Measurements from ENCODE around the gene SAP30. TPM values are rescaled to one million over a fixed set of nuclear protein-coding genes. Genes with fewer than 3 reads are reported as not detected.
A peak's percentile ranks its signal among the peaks of the same experiment; 100 is the strongest.

SAP30 gene
- total RNA-seq, 1 donor from 2014 or later = 23.7 TPM

DNA sequence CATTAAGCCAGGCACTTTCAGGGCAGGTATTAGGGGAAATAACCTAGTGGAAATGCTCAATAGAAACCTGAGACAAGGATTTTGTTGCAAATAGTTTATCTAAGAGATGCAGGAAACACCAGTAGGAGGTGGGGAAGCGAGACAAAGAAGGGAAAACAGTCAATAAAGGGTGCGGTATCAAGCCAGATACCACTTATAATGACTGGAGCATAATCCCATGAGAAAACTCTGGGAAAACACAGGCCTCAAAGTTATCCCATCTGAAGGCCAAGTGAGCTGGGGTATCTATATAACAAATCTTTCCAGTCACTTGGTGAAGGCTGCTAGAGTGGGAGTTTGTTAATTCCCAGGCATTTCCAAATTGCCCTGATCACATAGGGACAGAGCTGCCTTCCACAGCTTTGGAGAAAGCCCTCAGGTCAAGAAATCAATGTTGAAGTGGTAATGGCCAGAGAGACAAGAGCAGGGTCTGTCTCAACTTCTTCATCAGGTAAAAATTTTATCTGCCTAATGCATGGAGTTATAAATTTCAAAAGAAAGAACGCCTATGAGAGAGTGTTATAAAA, 26.8 kb upstream of the SAP30 start:
- Mint-ChIP-seq H3K36me3 (ENCODE audit: insufficient read depth) (no peaks in the 10 kb centered on the region), H3K9me3 (ENCODE audit: low read depth) (no peaks in the 10 kb centered on the region), H3K27ac (peak overlapping the region; percentile 84), H3K4me3 (ENCODE audit: low read depth) (no peak overlapping the region), H3K27me3 (no peaks in the 10 kb centered on the region), H3K4me1 (ENCODE audit: low read depth) (peaks cover 14% of the 10 kb centered on the region)
- DNase-seq (ENCODE audit: low spot score, unreplicated experiment) = no peak
- no peak for TF ChIP-seq CTCF (IDR thresholded peaks at IDR 0.05; ENCODE audit: unreplicated experiment)

DNA sequence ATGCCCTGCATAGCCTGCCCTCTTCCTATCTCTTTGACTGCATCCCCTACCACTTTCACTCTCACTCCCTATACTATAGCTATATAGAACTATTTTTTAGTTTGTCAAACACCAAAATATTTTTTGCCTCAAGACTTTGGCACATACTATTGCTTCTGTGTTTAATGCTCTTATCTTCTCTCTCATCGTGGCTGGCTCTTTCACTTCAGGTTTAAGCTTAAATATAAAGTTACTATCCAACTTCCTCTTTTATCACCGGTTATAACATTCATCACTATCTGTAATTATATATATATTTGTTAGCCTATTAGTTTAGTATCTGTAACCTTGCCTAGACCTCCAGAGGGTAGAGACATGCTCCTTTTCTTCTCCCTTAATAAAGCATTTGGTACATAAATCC, 25.1 kb upstream of the SAP30 start:
- peaks cover 14% of the 10 kb centered on the region for H3K4me1 Mint-ChIP-seq (ENCODE audit: low read depth)
- DNase-seq (ENCODE audit: low spot score, unreplicated experiment) = no peak
- H3K36me3 Mint-ChIP-seq (ENCODE audit: insufficient read depth) = no peaks in the 10 kb centered on the region
- H3K27me3 Mint-ChIP-seq = no peaks in the 10 kb centered on the region
- TF ChIP-seq CTCF (IDR thresholded peaks at IDR 0.05; ENCODE audit: unreplicated experiment) = no peak
- no peak overlapping the region for H3K27ac Mint-ChIP-seq
- H3K4me3 Mint-ChIP-seq (ENCODE audit: low read depth) = no peak overlapping the region
- H3K9me3 Mint-ChIP-seq (ENCODE audit: low read depth) = no peaks in the 10 kb centered on the region

DNA sequence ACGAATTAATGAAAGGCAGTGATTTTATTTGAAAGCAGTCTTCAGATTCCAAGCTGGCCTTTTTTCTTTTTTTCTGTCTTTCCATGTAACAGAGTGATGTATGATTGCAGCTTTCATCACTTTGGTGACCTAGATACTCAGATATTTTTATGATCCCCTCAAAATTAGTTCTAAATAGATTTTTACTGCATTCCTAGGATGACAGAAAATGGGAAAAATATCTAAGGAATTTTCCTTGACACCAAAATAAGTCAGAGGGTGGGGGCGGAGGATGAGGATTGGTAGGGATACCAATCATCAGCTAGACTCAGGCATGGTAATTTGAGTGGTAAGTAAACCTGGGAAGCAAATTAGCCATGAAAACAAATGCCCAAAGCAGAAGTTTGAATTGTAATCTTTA, 24.7 kb upstream of the SAP30 start:
- H3K27ac Mint-ChIP-seq = no peak overlapping the region
- no peaks in the 10 kb centered on the region for H3K36me3 Mint-ChIP-seq (ENCODE audit: insufficient read depth)
- TF ChIP-seq CTCF (IDR thresholded peaks at IDR 0.05; ENCODE audit: unreplicated experiment) = no peak
- DNase-seq (ENCODE audit: low spot score, unreplicated experiment) = no peak
- no peaks in the 10 kb centered on the region for H3K9me3 Mint-ChIP-seq (ENCODE audit: low read depth)
- peaks cover 14% of the 10 kb centered on the region for H3K4me1 Mint-ChIP-seq (ENCODE audit: low read depth)
- no peaks in the 10 kb centered on the region for H3K27me3 Mint-ChIP-seq
- H3K4me3 Mint-ChIP-seq (ENCODE audit: low read depth) = no peak overlapping the region

DNA sequence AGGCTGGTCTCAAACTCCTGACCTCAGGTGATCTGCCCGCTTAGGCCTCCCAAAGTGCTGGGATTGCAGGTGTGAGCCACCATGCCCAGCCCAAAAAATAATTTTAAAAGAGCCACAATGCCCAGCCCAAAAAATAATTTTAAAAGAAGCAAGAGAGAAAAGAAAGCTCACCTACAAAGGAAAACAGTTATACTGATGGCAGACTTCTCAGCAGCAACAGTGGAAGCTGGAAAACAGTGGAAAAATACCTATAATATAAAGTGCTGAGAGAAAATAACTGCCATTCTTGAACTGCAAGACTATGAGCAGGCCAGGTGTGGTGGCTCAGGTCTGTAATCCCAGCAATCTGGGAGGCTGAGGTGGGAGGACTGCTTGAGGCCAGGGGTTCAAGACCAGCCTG, 23.3 kb upstream of the SAP30 start:
- Mint-ChIP-seq H3K27me3 (no peaks in the 10 kb centered on the region), H3K4me1 (ENCODE audit: low read depth) (peaks cover 14% of the 10 kb centered on the region), H3K27ac (no peak overlapping the region), H3K9me3 (ENCODE audit: low read depth) (no peaks in the 10 kb centered on the region), H3K4me3 (ENCODE audit: low read depth) (no peak overlapping the region), H3K36me3 (ENCODE audit: insufficient read depth) (no peaks in the 10 kb centered on the region)
- no peak for TF ChIP-seq CTCF (IDR thresholded peaks at IDR 0.05; ENCODE audit: unreplicated experiment)
- DNase-seq (ENCODE audit: low spot score, unreplicated experiment) = no peak

DNA sequence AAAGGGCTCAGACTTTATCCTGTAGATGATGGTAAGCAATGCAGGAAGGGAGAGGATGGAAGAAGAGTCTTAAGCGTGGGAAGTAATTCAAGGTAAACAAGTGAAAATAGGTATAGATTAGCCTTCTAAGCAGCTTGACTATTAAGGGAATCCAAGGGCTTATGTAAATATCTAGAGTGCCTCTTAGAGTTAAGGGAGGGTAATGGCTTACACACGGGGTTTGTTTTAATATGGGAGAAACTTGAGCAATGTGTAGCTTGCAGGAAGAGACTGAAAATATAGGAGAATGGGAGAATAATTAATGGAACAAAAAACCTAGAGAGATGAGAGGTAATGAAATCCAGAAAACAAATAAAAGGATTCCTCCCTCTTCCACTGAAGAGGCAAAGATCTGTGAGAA, 12.8 kb upstream of the SAP30 start:
- Mint-ChIP-seq H3K4me3 (ENCODE audit: low read depth) (no peak overlapping the region), H3K27ac (no peak overlapping the region), H3K27me3 (no peaks in the 10 kb centered on the region), H3K4me1 (ENCODE audit: low read depth) (no peaks in the 10 kb centered on the region), H3K36me3 (ENCODE audit: insufficient read depth) (peaks cover 1% of the 10 kb centered on the region), H3K9me3 (ENCODE audit: low read depth) (peaks cover 3% of the 10 kb centered on the region)
- no peak for TF ChIP-seq CTCF (IDR thresholded peaks at IDR 0.05; ENCODE audit: unreplicated experiment)
- no peak for DNase-seq (ENCODE audit: low spot score, unreplicated experiment)

All from progenitor cell of endocrine pancreas (in vitro differentiated cells).